Erythroblast (primary cell): ENCODE results near the gene SLC7A5.
A peak's percentile ranks its signal among the peaks of the same experiment; 100 is the strongest.

ENCODE experiments used
- GATA1 ChIP-seq: IDR thresholded peaks from 2 replicates; pipeline ENCODE4 v1.6.1; 2011; ENCODE audit warnings: low read depth, mild to moderate bottlenecking, control low read depth, low read length, moderate library complexity
- POLR2A ChIP-seq: IDR thresholded peaks from 2 replicates; pipeline ENCODE4 v1.6.1; 2011; ENCODE audit warnings: mild to moderate bottlenecking, low read length

GRCh38 chr16:87854053-87854906, 15.0 kb downstream of the SLC7A5 start:
- peak; percentile 85 for TF ChIP-seq POLR2A
- peak; percentile 96 for TF ChIP-seq GATA1
